ENCODE measurements around the gene GSE1.

The GSE1 gene

DNA sequence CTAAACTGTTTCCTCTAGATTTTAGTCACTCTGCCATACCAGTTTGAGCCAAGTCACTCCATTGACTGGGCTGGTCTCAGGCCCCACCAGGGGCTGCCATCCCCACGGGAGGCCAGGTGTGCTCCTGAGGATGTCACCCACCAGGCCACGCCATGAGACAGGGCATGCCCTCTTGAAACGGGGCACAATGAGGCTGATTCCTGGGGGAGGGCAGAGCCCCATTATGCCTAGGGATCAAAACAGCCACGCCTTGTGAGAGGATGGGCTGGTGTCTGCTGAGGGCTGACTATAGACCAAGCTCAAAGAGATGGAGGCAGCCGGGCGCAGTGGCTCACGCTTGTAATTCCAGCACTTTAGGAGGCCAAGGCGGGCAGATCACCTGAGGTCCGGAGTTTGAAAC is 54.1 kb downstream of the GSE1 start:
- no peaks in the 10 kb centered on the region for H3K27me3 ChIP-seq (ENCODE audit: insufficient read depth, poor library complexity, severe bottlenecking)
- TF ChIP-seq POLR2AphosphoS5 (IDR thresholded peaks at IDR 0.05; ENCODE audit: low read depth) (no peak; the same call in 1 of the 2 replicates), SPI1 (IDR thresholded peaks at IDR 0.05; ENCODE audit: borderline replicate concordance, low read depth) (no peak), GABPA (IDR thresholded peaks at IDR 0.05; ENCODE audit: low read depth) (no peak), CTCF (IDR thresholded peaks at IDR 0.05; ENCODE audit: insufficient read depth, low read length) (no peak)
- TF ChIP-seq, protein P1, sequence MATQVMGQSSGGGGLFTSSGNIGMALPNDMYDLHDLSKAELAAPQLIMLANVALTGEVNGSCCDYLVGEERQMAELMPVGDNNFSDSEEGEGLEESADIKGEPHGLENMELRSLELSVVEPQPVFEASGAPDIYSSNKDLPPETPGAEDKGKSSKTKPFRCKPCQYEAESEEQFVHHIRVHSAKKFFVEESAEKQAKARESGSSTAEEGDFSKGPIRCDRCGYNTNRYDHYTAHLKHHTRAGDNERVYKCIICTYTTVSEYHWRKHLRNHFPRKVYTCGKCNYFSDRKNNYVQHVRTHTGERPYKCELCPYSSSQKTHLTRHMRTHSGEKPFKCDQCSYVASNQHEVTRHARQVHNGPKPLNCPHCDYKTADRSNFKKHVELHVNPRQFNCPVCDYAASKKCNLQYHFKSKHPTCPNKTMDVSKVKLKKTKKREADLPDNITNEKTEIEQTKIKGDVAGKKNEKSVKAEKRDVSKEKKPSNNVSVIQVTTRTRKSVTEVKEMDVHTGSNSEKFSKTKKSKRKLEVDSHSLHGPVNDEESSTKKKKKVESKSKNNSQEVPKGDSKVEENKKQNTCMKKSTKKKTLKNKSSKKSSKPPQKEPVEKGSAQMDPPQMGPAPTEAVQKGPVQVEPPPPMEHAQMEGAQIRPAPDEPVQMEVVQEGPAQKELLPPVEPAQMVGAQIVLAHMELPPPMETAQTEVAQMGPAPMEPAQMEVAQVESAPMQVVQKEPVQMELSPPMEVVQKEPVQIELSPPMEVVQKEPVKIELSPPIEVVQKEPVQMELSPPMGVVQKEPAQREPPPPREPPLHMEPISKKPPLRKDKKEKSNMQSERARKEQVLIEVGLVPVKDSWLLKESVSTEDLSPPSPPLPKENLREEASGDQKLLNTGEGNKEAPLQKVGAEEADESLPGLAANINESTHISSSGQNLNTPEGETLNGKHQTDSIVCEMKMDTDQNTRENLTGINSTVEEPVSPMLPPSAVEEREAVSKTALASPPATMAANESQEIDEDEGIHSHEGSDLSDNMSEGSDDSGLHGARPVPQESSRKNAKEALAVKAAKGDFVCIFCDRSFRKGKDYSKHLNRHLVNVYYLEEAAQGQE (IDR thresholded peaks at IDR 0.05; ENCODE audit: insufficient replicate concordance, low read depth): no peak
- no peak overlapping the region for H3K27ac ChIP-seq (replicated peaks)
- no peak overlapping the region for H3K4me3 ChIP-seq (replicated peaks; ENCODE audit: insufficient read depth, low read length)
- no peak for DNase-seq (ENCODE audit: low read depth in 1 of 2, low spot score in 1 of 2)

DNA sequence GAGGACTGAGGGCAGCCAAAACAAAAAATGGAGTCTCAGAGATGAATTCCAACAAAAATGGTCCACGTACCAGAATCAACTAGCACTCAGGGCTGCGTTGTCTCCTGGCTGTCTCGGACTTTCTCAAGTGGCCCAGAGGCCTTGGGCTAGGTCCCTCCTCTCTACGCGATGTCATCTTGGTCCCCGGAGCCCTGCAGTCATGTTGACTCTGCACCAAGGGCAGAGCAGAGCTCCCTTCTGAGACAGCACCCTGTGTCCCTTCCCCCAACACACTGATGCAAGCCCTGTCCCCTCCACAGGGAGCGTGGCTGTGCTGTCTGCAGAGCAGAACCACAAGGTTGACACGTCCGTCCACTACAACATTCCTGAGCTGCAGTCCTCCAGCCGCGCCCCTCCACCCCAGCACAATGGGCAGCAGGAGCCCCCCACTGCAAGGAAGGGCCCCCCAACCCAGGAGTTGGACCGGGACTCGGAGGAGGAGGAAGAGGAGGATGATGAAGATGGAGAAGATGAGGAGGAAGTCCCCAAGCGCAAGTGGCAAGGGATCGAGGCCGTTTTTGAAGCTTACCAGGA is 54.8 kb downstream of the GSE1 start:
- DNase-seq (ENCODE audit: low read depth in 1 of 2, low spot score in 1 of 2): no peak
- no peaks in the 10 kb centered on the region for H3K27me3 ChIP-seq (ENCODE audit: insufficient read depth, poor library complexity, severe bottlenecking)
- no peak overlapping the region for H3K4me3 ChIP-seq (replicated peaks; ENCODE audit: insufficient read depth, low read length)
- TF ChIP-seq GABPA (IDR thresholded peaks at IDR 0.05; ENCODE audit: low read depth): no peak
- TF ChIP-seq POLR2AphosphoS5 (IDR thresholded peaks at IDR 0.05; ENCODE audit: low read depth): peak; percentile 6; the same call in 1 of the 2 replicates
- no peak for TF ChIP-seq SPI1 (IDR thresholded peaks at IDR 0.05; ENCODE audit: borderline replicate concordance, low read depth)
- no peak overlapping the region for H3K27ac ChIP-seq (replicated peaks)

- H3K27ac ChIP-seq (replicated peaks): no peak overlapping the region
- no peak for DNase-seq (ENCODE audit: low read depth in 1 of 2, low spot score in 1 of 2)
- no peaks in the 10 kb centered on the region for H3K27me3 ChIP-seq (ENCODE audit: insufficient read depth, poor library complexity, severe bottlenecking)
- TF ChIP-seq SPI1 (IDR thresholded peaks at IDR 0.05; ENCODE audit: borderline replicate concordance, low read depth) (no peak), POLR2AphosphoS5 (IDR thresholded peaks at IDR 0.05; ENCODE audit: low read depth) (0 out of 2 replicates have a peak, but pooled peaks have one; percentile 9), CTCF (IDR thresholded peaks at IDR 0.05; ENCODE audit: insufficient read depth, low read length) (no peak), GABPA (IDR thresholded peaks at IDR 0.05; ENCODE audit: low read depth) (no peak)
- TF ChIP-seq, protein P1 (IDR thresholded peaks at IDR 0.05; ENCODE audit: insufficient replicate concordance, low read depth): no peak
- no peak overlapping the region for H3K4me3 ChIP-seq (replicated peaks; ENCODE audit: insufficient read depth, low read length)
Measured at GRCh38 chr16:85668676-85669424, 55.7 kb downstream of the GSE1 start.

DNA sequence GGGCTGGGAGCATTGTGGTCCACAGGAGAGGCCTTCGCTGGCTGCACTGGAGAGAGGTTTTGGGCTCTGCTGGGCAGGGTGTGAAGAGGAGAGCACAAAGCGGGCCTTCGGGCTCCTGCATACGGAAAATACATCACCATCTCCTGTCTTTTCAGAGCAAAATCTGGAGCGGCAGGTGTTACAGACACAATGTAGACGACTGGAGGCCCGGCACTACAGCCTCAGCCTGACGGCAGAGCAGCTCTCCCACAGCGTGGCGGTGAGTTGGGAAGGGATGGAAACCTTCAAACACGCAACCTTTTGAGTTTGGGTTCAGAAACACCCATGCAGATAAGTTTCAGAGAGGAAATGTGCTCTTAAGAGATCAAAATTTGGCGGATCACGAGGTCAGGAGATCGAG is 57.7 kb downstream of the GSE1 start:
- no peak for TF ChIP-seq CTCF (IDR thresholded peaks at IDR 0.05; ENCODE audit: insufficient read depth, low read length)
- TF ChIP-seq SPI1 (IDR thresholded peaks at IDR 0.05; ENCODE audit: borderline replicate concordance, low read depth): no peak
- no peak for TF ChIP-seq GABPA (IDR thresholded peaks at IDR 0.05; ENCODE audit: low read depth)
- TF ChIP-seq, protein P1 (IDR thresholded peaks at IDR 0.05; ENCODE audit: insufficient replicate concordance, low read depth): no peak
- no peak for TF ChIP-seq POLR2AphosphoS5 (IDR thresholded peaks at IDR 0.05; ENCODE audit: low read depth)
- no peak for DNase-seq (ENCODE audit: low read depth in 1 of 2, low spot score in 1 of 2)
- Histone ChIP-seq H3K4me3 (replicated peaks; ENCODE audit: insufficient read depth, low read length) (no peak overlapping the region), H3K27ac (replicated peaks) (no peak overlapping the region), H3K27me3 (ENCODE audit: insufficient read depth, poor library complexity, severe bottlenecking) (no peaks in the 10 kb centered on the region)

Data from HL-60 (cell line).